Mesodermal cell (in vitro differentiated cells): ENCODE data around the gene CDYL.
"Not testable (repeated sequence)": the region's sequence is repeated elsewhere in the genome, so short reads cannot be mapped to it uniquely, and the experiment has no call there.

Source experiments
- H3K27ac ChIP-seq: 2 replicates; pipeline ENCODE4 v1.7.0; 2013; ENCODE audit warnings: mild to moderate bottlenecking, low read depth, low read length, moderate library complexity; ENCODE audit not compliant: severe bottlenecking
- H3K36me3 ChIP-seq: 2 replicates; pipeline ENCODE4 v1.7.1; 2013; ENCODE audit warnings: mild to moderate bottlenecking, low read length, moderate library complexity; ENCODE audit not compliant: control insufficient read depth, insufficient read depth
- H3K4me1 ChIP-seq: one replicate; pipeline ENCODE4 v1.7.1; 2013; ENCODE audit warnings: mild to moderate bottlenecking, low read length; ENCODE audit not compliant: insufficient read depth, control insufficient read depth, poor library complexity, severe bottlenecking
- H3K4me3 ChIP-seq: 2 replicates; pipeline ENCODE4 v1.7.0; 2013; ENCODE audit warnings: low read length, control low read depth, mild to moderate bottlenecking; ENCODE audit not compliant: insufficient read depth, poor library complexity, severe bottlenecking; ENCODE audit errors: extremely low read depth
- H3K9me3 ChIP-seq: 2 replicates; pipeline ENCODE4 v1.7.1; 2013; ENCODE audit warnings: mild to moderate bottlenecking, low read length, moderate library complexity; ENCODE audit not compliant: control insufficient read depth
- WGBS, 2 experiments: methylation state at CpG; one replicate each; pipeline ENCODE4 v1.1.5; 2013; ENCODE audit warnings: missing lambda C conversion rate in 2 of 2; ENCODE audit not compliant: insufficient coverage in 2 of 2; 5-methylcytosine and 5-hydroxymethylcytosine counted together

CDYL gene

GRCh38 chr6:4979426-4979825 lies 203.2 kb downstream of the CDYL start:
- Histone ChIP-seq H3K4me1 (peaks cover 5% of the 10 kb centered on the region), H3K36me3 (no peaks in the 10 kb centered on the region), H3K27ac (no peak overlapping the region), H3K4me3 (no peak overlapping the region), H3K9me3 (peaks cover 12% of the 10 kb centered on the region)
- WGBS, 2 experiments: no CpG with 5 or more reads among the region's 3 CpGs

GRCh38 chr6:4981761-4982160 lies 205.6 kb downstream of the CDYL start:
- WGBS, 2 experiments: 82 to 83% methylated on average over 5 to 6 of the region's 6 CpGs
- H3K9me3 ChIP-seq: peaks cover 12% of the 10 kb centered on the region
- H3K4me3 ChIP-seq: no peak overlapping the region
- H3K27ac ChIP-seq: no peak overlapping the region
- H3K36me3 ChIP-seq: no peaks in the 10 kb centered on the region
- no peaks in the 10 kb centered on the region for H3K4me1 ChIP-seq

DNA sequence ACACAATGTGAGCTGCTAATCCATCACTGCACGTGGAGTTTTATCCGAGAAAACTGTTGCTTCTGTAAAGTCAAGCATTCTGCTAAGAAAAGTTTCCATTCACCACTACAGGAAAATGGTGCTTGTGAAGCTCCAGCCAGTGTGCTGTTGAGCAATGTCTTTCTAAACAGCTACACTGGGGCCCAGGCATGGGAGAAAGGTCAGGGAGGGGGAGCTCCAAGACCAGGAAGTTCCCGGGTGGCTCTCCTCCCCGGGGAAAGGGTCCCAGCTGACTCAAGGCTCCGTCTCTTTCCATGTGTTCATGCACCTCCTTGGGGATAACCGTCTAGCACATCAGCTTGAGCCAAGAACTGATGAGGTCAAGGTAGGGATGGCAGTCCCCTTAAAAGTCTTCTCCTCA lies 207.1 kb downstream of the CDYL start:
- H3K36me3 ChIP-seq: no peaks in the 10 kb centered on the region
- peaks cover 8% of the 10 kb centered on the region for H3K9me3 ChIP-seq
- H3K4me1 ChIP-seq: no peaks in the 10 kb centered on the region
- no peak overlapping the region for H3K4me3 ChIP-seq
- H3K27ac ChIP-seq: no peak overlapping the region
- 91 to 93% methylated on average over 4 to 5 of the region's 6 CpGs for WGBS, 2 experiments

- Histone ChIP-seq H3K27ac (no peak overlapping the region), H3K4me3 (no peak overlapping the region), H3K9me3 (no peaks in the 10 kb centered on the region), H3K36me3 (no peaks in the 10 kb centered on the region), H3K4me1 (no peaks in the 10 kb centered on the region)
- WGBS, 2 experiments: 88 to 100% methylated on average over 1 to 2 of the region's 3 CpGs
Observed at GRCh38 chr6:4986999-4987398, 210.8 kb downstream of the CDYL start.

GRCh38 chr6:4987432-4987831 lies 211.2 kb downstream of the CDYL start:
- H3K36me3 ChIP-seq: no peaks in the 10 kb centered on the region
- WGBS, 2 experiments: 83 to 96% methylated on average over 2 to 3 of the region's 4 CpGs
- H3K4me1 ChIP-seq: no peaks in the 10 kb centered on the region
- no peaks in the 10 kb centered on the region for H3K9me3 ChIP-seq
- no peak overlapping the region for H3K27ac ChIP-seq
- no peak overlapping the region for H3K4me3 ChIP-seq

- no peak overlapping the region for H3K4me3 ChIP-seq
- no peak overlapping the region for H3K27ac ChIP-seq
- H3K4me1 ChIP-seq: no peaks in the 10 kb centered on the region
- no peaks in the 10 kb centered on the region for H3K9me3 ChIP-seq
- H3K36me3 ChIP-seq: peaks cover 9% of the 10 kb centered on the region
- whole genome bisulfite sequencing, 2 experiments: no CpG with 5 or more reads among the region's 3 CpGs
Observed at GRCh38 chr6:4994741-4995140, 218.5 kb downstream of the CDYL start.

GRCh38 chr6:4997862-4998261 lies 221.7 kb downstream of the CDYL start:
- Histone ChIP-seq H3K9me3 (no peaks in the 10 kb centered on the region), H3K4me1 (no peaks in the 10 kb centered on the region), H3K36me3 (peaks cover 22% of the 10 kb centered on the region), H3K4me3 (no peak overlapping the region), H3K27ac (no peak overlapping the region)
- WGBS, 2 experiments: 85 to 100% methylated on average over 1 to 4 of the region's 6 CpGs

GRCh38 chr6:4999586-4999985 lies 223.4 kb downstream of the CDYL start:
- WGBS, 2 experiments: 100% methylated on average over 1 of the region's 2 CpGs; no CpG with 5 or more reads in 1 of the 2 experiments
- Histone ChIP-seq H3K27ac (no peak overlapping the region), H3K4me3 (no peak overlapping the region), H3K4me1 (no peaks in the 10 kb centered on the region), H3K36me3 (peaks cover 21% of the 10 kb centered on the region), H3K9me3 (no peaks in the 10 kb centered on the region)

- WGBS, 2 experiments: 0% methylated on average over 44 of the region's 64 CpGs
- Histone ChIP-seq H3K4me1 (no peaks in the 10 kb centered on the region), H3K9me3 (no peaks in the 10 kb centered on the region), H3K4me3 (peak within 1 kb of the TSS; percentile 57), H3K27ac (peak within 1 kb of the TSS; percentile 81), H3K36me3 (peaks cover 13% of the 10 kb centered on the region)
Observed at GRCh38 chr6:5003604-5004372, 227.6 kb downstream of the CDYL start, which contains the start of gene RPP40. TSS of gene RPP40 (minus strand) at chr6:5004037. CDS start at chr6:5004002, 35 bp downstream.

GRCh38 chr6:5004373-5005037 lies 228.3 kb downstream of the CDYL start:
- peak overlapping the region; percentile 81 for H3K27ac ChIP-seq
- whole genome bisulfite sequencing, 2 experiments: 27 to 53% methylated on average over 5 to 9 of the region's 12 CpGs

GRCh38 chr6:5005038-5005433 lies 228.8 kb downstream of the CDYL start:
- H3K4me1 ChIP-seq, H3K4me3 ChIP-seq, H3K27ac ChIP-seq, H3K9me3 ChIP-seq: not testable (repeated sequence)
- 95 to 96% methylated on average over 4 of the region's 5 CpGs for WGBS, 2 experiments
- peaks cover 13% of the 10 kb centered on the region for H3K36me3 ChIP-seq

More at GRCh38 chr6:5004373-5005037, 228.3 kb downstream of the CDYL start:
- peak overlapping the region; percentile 57 for H3K4me3 ChIP-seq
- peaks cover 13% of the 10 kb centered on the region for H3K36me3 ChIP-seq
- no peaks in the 10 kb centered on the region for H3K9me3 ChIP-seq
- no peaks in the 10 kb centered on the region for H3K4me1 ChIP-seq
